Upper lobe of left lung (tissue), 6 donors: ENCODE data around the gene TOP2A. TPM values are rescaled to one million over a fixed set of nuclear protein-coding genes. Genes with fewer than 3 reads are reported as not detected.

ENCODE experiments used
- ATAC-seq, 2 donors: fragments of 200-7000 bp; cut with Tn5 transposase; one replicate each; pipeline ENCODE4 v1.9.1; 2022; ENCODE audit warnings: mild to moderate bottlenecking in 2 of 2, moderate library complexity in 2 of 2; ENCODE audit not compliant: low FRiP score in 2 of 2
- DNase-seq, 2 donors: peaks; one replicate each; pipeline ENCODE4 v3.0.0-alpha.2; 2019 to 2020
- H3K27ac ChIP-seq, 4 donors: fragments of 200-600 bp; sonication (generic); one replicate each; pipeline ENCODE4 v1.5.1; 2016 to 2019
- H3K27me3 ChIP-seq, 4 donors: fragments of 200-600 bp; sonication (generic); one replicate each; pipeline ENCODE4 v1.5.1; 2017 to 2019
- H3K36me3 ChIP-seq, 4 donors: fragments of 200-600 bp; sonication (generic); one replicate each; pipeline ENCODE4 v1.5.1; 2016 to 2019
- H3K4me1 ChIP-seq, 4 donors: fragments of 200-600 bp; sonication (generic); one replicate each; pipeline ENCODE4 v1.5.1; 2018 to 2019
- H3K4me3 ChIP-seq, 4 donors: fragments of 200-600 bp; sonication (generic); one replicate each; pipeline ENCODE4 v1.5.1; 2017 to 2019; ENCODE audit warnings: mild to moderate bottlenecking in 2 of 4, moderate library complexity in 1 of 4
- H3K9me3 ChIP-seq, 4 donors: fragments of 200-600 bp; sonication (generic); one replicate each; pipeline ENCODE4 v1.5.1; 2018 to 2019
- EP300 ChIP-seq, 4 donors: sonication (generic); formaldehyde crosslinking; IDR thresholded peaks; one replicate each; pipeline ENCODE4 v1.5.1; 2017; ENCODE audit warnings: antibody characterized with exemption in 4 of 4, control low read depth in 2 of 4
- POLR2A ChIP-seq, 4 donors: fragments of 450-650 bp; IDR thresholded peaks; one replicate each; pipeline ENCODE4 v1.5.1; 2016 to 2017; ENCODE audit warnings: antibody characterized with exemption in 4 of 4, mild to moderate bottlenecking in 2 of 4
- POLR2AphosphoS5 ChIP-seq, 2 donors: sonication (generic); formaldehyde crosslinking; IDR thresholded peaks; one replicate each; pipeline ENCODE4 v1.5.1; 2017; ENCODE audit warnings: antibody characterized with exemption in 2 of 2
- WGBS, 2 donors: methylation state at CpG; one replicate each; pipeline ENCODE4 v1.1.5; 2017 to 2018; 5-methylcytosine and 5-hydroxymethylcytosine counted together
- total RNA-seq, 6 donors: library from RNA; depleted of rRNA in 4 of 6; stranded (reverse); fragments of >200 nt in 4 of 6; gene quantifications; one replicate each; pipeline versions ENCODE4 v1.1.0 to v1.2.1, GENCODE V29; 2016 to 2021
- TF ChIP-seq, protein P1 (sequence below), 6 experiments: fragments of 450-650 bp in 4 of 6; fragments of 200-600 bp in 2 of 6; sonication (generic) in 2 of 6; IDR thresholded peaks; one replicate each; pipeline ENCODE4 v1.5.1; 2016 to 2019; ENCODE audit warnings: antibody characterized with exemption in 6 of 6
- donor health status: DM: no; HTN: no; CAD: no; lungs with moderate emphysema.
- donor health status: DM: no; HTN: yes; CAD: no; lungs with severe emphysema.

TOP2A gene
- total RNA-seq, 6 donors from 2014 or later = under 0.01 to 14.5 (median 6.2) TPM

DNA sequence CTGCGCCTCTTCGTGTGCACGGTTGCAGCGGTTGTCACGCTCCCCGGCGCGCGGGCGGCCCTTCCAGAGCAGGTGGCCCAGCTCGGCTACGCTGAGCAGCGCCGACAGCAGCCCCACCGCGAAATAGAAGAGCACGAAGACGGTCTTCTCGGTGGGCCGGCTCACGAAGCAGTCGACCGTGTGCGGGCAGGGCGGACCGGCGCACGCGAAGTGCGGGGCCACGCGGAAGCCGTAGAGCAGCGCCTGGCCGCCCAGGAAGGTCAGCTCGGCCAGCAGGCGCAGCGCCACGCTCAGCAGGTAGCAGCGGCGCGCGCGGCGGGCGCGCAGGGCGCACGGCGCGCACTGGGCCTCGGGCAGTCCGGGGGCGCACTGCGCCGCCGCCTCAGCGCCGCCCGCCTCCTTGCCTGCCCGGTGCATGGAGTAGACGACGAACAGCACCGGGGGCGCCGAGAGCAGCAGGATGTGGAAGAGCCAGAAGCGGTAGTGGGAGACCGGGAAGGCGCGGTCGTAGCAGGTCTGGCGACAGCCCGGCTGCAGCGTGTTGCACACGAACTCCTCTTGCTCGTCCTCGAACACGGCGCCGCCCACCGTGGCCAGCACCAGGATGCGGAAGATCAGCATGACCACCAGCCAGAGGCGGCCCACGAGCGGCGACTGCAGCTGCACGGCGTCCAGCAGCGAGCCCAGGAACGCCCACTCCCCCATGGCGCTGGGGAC is 54.4 kb downstream of the TOP2A start:
- DNase-seq (peak in 1 of 2 donors; percentile 90), ATAC-seq (peak in 1 of 2 donors; percentile 30)
- WGBS, 2 donors = 5% methylated on average over 51 of the region's 91 CpGs; no CpG with 5 or more reads in 1 of the 2 donors
- peaks cover 15 to 39% (median 25%) of the 10 kb centered on the region in 4 donors for H3K4me1 ChIP-seq
- no peaks in the 10 kb centered on the region for H3K27me3 ChIP-seq
- H3K4me3 ChIP-seq = peak overlapping the region; percentile 19 to 75 (median 66)
- TF ChIP-seq POLR2AphosphoS5 (IDR thresholded peaks at IDR 0.05) (no peak), EP300 (IDR thresholded peaks at IDR 0.05) (no peak), POLR2A (IDR thresholded peaks at IDR 0.05) (no peak)
- TF ChIP-seq, protein P1, sequence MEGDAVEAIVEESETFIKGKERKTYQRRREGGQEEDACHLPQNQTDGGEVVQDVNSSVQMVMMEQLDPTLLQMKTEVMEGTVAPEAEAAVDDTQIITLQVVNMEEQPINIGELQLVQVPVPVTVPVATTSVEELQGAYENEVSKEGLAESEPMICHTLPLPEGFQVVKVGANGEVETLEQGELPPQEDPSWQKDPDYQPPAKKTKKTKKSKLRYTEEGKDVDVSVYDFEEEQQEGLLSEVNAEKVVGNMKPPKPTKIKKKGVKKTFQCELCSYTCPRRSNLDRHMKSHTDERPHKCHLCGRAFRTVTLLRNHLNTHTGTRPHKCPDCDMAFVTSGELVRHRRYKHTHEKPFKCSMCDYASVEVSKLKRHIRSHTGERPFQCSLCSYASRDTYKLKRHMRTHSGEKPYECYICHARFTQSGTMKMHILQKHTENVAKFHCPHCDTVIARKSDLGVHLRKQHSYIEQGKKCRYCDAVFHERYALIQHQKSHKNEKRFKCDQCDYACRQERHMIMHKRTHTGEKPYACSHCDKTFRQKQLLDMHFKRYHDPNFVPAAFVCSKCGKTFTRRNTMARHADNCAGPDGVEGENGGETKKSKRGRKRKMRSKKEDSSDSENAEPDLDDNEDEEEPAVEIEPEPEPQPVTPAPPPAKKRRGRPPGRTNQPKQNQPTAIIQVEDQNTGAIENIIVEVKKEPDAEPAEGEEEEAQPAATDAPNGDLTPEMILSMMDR (IDR thresholded peaks at IDR 0.05) = peak in 1 of 6 experiments; percentile 11
- peak overlapping the region in 3 of 4 donors; percentile 40 to 76 (median 57) for H3K27ac ChIP-seq
- no peaks in the 10 kb centered on the region for H3K9me3 ChIP-seq
- no peaks in the 10 kb centered on the region for H3K36me3 ChIP-seq

DNA sequence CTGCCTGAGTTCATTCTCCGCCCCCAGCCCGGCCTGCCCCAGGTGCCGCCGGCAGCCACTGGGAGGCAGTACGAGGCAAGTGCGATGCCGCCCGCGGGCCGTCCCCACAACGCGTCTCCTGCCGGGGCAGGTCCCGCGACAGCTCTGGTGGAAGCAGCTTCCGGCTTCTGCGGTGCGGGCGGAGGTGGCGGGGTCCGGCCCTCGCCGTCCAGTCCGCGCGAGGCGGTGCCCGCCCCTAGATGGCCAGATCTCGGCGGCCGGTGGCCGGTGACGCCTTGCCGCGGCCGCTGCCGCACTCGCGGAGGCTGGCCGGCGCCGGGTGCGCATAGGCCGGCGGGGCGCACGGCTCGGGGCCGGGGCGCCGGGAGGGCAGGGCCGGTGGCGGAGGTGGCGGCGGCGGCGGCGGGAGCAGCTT is 55.0 kb downstream of the TOP2A start:
- Histone ChIP-seq H3K4me1 (peaks cover 18 to 45% (median 26%) of the 10 kb centered on the region in 4 donors), H3K36me3 (no peaks in the 10 kb centered on the region), H3K27me3 (no peaks in the 10 kb centered on the region), H3K4me3 (peak overlapping the region; percentile 23 to 75 (median 66)), H3K9me3 (no peaks in the 10 kb centered on the region), H3K27ac (peak overlapping the region in 2 of 4 donors; percentile 40 to 76)
- 0 to 6% methylated on average over 9 to 24 of the region's 58 CpGs for WGBS, 2 donors
- TF ChIP-seq POLR2AphosphoS5 (IDR thresholded peaks at IDR 0.05) = peak; percentile 20 to 25
- TF ChIP-seq POLR2A (IDR thresholded peaks at IDR 0.05) = peak in 1 of 4 donors; percentile 47
- TF ChIP-seq, protein P1 (IDR thresholded peaks at IDR 0.05) = peak; percentile 72 to 85 (median 75)
- TF ChIP-seq EP300 (IDR thresholded peaks at IDR 0.05) = no peak
- ATAC-seq = peak; percentile 66 to 83
- DNase-seq = peak; percentile 86 to 95

- Histone ChIP-seq H3K4me3 (peak overlapping the region in 3 of 4 donors; percentile 66 to 75 (median 67)), H3K27me3 (no peaks in the 10 kb centered on the region), H3K36me3 (peaks cover 0 to 2% (median 0%) of the 10 kb centered on the region in 4 donors), H3K4me1 (peaks cover 18 to 45% (median 26%) of the 10 kb centered on the region in 4 donors), H3K27ac (peak overlapping the region in 2 of 4 donors; percentile 40 to 76), H3K9me3 (no peaks in the 10 kb centered on the region)
- ATAC-seq = no peak
- WGBS, 2 donors = 60 to 73% methylated on average over 5 to 21 of the region's 24 CpGs
- TF ChIP-seq EP300 (IDR thresholded peaks at IDR 0.05) = no peak
- TF ChIP-seq, protein P1 (IDR thresholded peaks at IDR 0.05) = no peak
- no peak for TF ChIP-seq POLR2A (IDR thresholded peaks at IDR 0.05)
- no peak for TF ChIP-seq POLR2AphosphoS5 (IDR thresholded peaks at IDR 0.05)
- DNase-seq = no peak
These were observed 55.6 kb downstream of the TOP2A start for GRCh38 chr17:40361925-40362695.

- H3K27me3 ChIP-seq = no peaks in the 10 kb centered on the region
- peaks cover 18 to 52% (median 28%) of the 10 kb centered on the region in 4 donors for H3K4me1 ChIP-seq
- peaks cover under 1 to 10% (median 4%) of the 10 kb centered on the region in 4 donors for H3K36me3 ChIP-seq
- ATAC-seq (no peak), DNase-seq (no peak)
- TF ChIP-seq EP300 (IDR thresholded peaks at IDR 0.05) (no peak), POLR2AphosphoS5 (IDR thresholded peaks at IDR 0.05) (no peak), POLR2A (IDR thresholded peaks at IDR 0.05) (no peak)
- TF ChIP-seq, protein P1 (IDR thresholded peaks at IDR 0.05) = no peak
- no peak overlapping the region for H3K27ac ChIP-seq
- H3K9me3 ChIP-seq = no peaks in the 10 kb centered on the region
- 71 to 75% methylated on average over 29 to 32 of the region's 32 CpGs for WGBS, 2 donors
- H3K4me3 ChIP-seq = no peak overlapping the region
These were observed 56.4 kb downstream of the TOP2A start for GRCh38 chr17:40361063-40361924.
